HG02973 (cell line): ENCODE results near the gene RSBN1L.
"Not testable (repeated sequence)": the region's sequence is repeated elsewhere in the genome, so short reads cannot be mapped to it uniquely, and the experiment has no call there.

Source experiments
- ATAC-seq: cut with Tn5 transposase; IDR thresholded peaks from one replicate; pipeline ENCODE4 v1.9.1; 2021; ENCODE audit warnings: moderate library complexity; ENCODE audit not compliant: unreplicated experiment

The RSBN1L gene

DNA sequence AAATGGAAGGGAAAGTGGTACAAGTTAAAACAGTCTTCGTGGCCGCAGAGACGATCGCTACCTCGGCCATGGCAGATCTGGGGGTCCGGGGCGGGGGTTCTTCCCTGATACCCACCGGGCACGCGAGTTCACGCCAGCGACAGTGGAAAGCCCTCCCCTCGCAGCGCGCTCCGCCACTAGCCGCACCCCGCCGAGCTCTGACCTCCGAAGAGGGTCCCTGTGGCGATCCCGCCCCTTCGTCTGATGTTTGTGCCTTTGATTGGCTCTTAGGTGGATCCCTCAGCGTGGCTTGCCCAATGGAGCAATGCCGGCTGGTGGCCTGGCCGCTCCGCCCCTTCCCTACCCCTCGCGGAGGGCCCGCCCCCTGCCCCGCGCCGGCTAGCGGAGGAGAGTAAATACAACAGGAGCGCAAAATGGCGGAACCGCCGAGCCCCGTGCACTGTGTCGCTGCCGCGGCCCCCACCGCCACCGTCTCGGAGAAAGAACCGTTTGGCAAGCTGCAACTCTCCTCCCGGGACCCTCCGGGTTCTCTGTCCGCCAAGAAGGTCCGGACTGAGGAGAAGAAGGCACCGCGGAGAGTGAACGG, at the start of gene RSBN1L:
TSS of gene RSBN1L (plus strand) at position 403 of the 586 bp plus-strand sequence. CDS start at position 414, 11 bp downstream.
- ATAC-seq = peak; percentile 94

DNA sequence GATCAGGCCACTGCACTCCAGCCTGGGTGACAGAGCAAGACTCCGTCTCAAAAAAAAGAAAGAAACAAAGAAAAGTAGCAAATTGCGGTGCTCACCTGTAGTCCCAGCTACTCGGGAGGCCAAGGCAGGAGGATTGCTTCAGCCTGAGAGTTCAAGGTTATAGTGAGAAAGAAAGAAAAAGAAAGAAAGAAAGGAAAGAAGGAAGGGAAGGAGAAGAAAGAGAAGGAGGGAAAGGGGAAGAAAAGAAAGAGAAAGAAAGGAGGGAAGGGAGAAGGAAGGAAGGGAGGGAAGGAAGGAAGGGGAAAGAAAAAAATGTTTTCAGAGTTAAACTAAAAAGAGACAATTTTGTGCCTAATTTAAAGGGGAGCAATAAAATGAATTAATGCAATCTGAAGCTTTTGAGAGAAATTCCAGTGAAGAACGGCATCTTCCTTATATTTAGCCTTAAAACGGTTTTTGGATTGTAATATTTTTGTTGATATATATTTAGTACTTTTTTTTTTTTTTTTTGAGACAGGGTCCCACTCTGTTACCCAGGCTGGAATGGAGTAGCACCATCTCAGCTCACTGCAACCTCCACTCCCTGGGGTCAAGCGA, 47.4 kb upstream of the RSBN1L start:
- no peak for ATAC-seq

DNA sequence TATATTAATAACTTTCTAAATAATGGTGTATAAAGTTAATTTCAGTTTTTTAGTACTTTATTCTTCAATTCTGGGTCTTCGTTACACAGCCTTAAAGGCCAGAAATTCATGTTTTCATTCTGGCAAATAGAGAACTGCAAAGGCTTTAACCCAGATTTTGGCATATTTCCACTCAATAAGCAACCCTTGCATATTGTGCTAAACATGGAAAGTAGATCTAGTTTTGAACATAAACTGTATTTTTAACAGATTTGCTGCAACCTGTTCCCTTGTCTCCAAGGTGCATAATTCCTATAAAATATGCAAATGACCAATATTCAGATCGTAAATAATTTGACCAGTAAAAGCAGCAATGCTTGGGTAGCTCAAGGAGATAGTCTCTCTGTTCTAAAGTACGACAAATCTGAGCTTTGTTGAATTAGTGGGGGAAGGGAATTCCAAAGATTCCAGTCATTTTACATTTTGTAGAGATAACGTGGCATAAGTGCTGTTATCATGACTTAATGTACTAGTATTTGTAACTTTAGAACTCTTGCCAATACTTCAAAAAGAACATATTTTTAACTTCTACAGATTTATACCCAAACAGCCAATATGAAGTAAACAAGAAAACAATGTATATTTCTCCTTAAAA, 46.4 kb upstream of the RSBN1L start:
- no peak for ATAC-seq

DNA sequence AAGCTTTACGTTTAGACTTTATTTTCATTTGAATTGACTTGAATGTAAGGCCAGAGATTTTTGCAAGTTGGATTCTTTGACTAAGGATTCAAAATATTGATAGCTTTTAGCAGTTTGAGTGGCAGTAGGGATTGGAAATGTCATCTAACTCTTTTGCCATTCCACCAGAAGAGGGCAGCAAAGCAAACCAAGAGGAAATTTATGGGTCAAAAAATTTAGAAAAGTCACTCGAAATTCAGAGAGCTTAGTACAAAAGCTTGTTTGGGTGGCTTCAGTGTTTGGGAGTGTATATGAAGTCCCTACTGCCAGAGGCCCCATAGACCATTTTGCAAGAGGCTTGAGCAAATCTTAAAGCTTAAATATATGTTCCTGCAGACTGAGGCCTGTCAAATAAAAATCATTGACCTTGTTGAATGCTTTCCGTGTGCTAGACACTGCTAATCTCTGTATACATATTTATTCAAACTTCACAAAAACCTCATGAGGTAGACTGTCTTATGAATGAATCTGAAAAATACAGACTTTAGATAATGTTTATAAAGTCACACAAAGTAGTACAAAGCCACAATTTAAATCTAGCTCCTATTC, 44.6 kb upstream of the RSBN1L start:
- no peak for ATAC-seq

DNA sequence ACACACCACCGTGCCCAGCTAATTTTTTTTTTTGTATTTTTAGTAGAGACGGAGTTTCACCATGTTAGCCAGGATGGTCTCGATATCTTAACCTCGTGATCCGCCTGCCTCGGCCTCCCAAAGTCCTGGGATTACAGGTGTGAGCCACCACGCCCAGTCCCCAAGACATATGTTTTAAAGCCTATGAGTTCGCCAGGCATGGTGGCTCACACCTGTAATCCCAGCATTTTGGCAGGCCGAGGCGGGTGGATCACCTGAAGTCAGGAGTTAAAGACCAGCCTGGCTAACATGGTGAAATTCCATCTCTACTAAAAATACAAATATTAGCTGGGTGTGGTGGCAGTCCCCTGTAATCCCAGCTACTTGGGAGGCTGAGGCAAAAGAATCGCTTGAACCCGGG, 43.4 kb upstream of the RSBN1L start:
- not testable (repeated sequence) for ATAC-seq

DNA sequence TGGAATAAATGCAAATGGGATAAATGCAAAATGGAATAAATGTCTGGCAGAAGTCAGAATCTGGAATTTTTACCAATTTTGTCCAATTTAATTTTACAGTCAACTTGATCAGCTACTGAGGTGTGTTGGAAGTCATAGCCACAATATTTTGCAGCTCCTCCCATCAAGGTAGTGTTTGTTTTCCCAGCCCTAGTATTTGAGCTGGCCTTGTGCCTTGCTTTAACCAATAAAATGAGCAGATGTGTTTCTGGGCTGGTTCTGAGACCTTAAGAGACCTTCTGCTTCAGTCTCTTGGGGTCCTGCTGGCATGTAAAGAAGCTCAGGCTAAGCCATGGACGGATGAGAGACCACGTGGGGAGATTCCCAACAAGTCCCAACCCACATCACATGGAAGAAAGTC, 42.7 kb upstream of the RSBN1L start:
- ATAC-seq = no peak

DNA sequence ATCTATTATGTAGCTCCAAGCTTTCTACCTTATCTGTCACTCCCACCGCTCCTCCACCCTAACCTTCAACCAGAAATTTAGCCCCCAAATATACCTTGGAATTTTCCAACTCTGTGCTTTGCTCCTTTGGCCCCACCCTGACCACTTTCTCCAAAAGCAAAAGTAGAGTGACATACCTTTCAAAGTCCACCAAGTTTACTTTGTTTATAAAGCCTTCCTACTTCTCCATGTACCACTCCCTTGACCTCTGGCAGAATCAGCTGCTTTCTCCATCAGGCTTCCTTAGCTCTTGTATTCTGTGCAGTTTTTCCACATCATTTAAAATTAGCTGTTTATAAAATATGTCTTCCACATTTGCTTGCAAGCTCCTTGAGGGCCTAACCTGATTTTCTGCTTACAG, 40.9 kb upstream of the RSBN1L start:
- no peak for ATAC-seq

DNA sequence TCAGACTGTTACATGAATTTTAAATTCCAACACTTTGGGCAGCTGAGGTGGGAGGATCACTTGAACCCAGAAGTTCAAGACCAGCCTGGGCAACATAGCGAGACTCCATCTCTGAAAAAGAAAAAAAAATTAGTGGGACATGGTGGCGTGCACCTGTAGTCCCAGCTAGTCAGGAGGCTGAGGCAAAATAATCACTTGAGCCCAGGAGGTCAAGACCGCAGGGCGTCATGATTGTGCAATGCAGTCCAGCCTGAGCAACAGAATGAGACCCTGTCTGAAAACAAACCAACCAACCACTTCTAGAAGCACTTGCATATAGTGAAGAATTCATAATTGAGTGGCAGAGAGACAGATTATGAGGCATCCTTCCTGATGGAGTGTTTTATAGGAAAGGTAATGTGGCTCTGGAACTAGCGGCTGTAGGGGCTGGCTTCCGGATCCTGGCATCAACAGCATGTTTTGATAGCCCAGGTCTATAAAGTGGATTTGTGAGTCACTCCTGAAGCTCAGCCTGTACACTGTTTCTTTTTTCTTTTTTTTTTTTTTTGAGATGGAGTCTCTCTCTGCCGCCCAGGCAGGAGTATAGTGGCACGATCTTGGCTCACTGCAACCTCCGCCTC, 40.3 kb upstream of the RSBN1L start:
- ATAC-seq = no peak

DNA sequence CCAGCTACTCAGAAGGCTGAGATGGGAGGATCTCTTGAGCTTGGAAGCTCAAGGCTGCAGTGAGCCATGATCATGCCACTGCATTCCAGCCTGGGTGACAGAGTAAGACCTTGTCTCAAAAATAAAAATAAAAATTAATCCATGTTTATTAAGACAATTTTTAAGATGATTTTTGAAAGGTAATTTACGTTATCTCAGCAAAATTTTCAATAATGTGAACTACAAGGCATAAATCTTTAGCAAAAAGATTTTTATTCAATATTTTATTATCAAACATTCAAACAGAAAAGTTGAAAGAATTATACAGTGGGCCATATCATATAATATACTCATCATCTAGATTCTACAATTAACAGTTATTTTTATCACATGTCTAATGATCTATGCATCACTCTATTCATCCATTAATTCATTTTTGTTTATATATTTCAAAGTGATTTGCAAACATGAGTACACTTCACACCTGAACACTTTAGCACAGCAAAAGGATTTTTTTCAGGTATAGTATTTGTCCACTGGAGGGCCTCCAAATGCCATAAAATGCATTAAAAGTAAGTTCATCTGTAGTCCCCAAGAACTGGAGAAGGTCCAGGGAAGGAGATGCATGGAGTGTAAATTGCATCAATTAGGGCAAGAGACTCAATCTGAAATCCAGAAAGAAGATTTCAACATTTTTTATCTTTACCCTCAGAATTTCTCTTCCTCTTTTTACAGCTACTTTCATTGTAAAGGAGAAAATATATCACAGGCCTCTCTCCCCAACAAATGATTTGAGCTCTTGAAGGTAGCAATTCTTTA, 38.6 kb upstream of the RSBN1L start:
- ATAC-seq = no peak

DNA sequence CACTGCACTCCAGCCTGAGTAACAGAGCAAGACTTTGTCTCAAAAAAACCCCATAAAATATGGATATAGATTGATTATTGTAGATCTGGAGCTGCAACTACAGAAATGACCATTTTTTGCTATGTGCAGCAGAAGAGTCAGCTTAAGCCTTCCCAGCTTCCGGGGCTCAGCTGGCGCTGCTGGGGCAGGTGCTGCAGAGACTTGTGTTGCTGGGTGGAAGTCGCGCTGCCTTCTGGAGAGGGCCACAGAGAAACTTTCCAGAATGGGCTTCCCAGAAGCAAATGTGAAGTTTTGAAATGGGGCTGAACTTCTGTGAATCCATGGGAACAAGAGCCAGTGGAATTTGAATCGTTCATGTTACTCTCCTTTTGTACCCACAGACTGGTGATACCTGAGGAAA, 37.3 kb upstream of the RSBN1L start:
- ATAC-seq = no peak

DNA sequence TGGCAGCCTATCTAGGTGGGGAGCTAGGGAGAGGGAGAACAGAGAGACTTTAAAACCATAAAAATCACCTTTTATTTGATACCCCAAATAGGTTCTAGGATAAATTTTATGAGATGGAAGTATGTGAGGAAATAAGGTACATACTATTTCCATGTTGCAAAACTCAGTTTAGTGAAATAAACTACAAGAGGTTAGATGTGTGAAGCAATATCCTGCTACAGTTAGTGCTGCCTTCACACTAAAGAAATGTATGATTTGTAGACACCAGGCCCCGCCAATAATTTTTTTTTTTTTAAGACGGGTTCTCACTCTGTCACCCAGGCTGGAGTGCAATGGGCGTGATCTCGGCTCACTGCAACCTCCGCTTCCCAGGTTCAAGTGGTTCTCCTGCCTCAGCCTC, 34.4 kb upstream of the RSBN1L start:
- no peak for ATAC-seq

DNA sequence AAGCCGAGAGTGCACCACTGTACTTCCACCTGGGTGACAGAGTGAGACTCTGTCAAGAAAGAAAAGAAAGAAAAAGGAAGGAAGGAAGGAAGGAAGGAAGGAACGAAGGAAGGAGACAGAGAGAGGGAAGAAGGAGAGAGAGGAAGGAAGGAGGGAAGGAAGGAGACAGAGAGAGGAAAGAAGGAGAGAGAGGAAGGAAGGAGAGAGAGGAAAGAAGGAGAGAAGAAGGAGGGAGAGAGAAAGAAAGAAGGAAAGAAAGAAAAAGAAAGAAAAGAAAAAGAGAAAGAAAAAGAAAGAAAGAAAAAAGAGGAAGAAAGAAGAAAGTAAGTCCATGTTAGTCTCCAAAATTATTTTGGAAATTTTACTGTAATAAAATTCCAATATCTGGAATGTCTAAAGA, 33.4 kb upstream of the RSBN1L start:
- no peak for ATAC-seq

DNA sequence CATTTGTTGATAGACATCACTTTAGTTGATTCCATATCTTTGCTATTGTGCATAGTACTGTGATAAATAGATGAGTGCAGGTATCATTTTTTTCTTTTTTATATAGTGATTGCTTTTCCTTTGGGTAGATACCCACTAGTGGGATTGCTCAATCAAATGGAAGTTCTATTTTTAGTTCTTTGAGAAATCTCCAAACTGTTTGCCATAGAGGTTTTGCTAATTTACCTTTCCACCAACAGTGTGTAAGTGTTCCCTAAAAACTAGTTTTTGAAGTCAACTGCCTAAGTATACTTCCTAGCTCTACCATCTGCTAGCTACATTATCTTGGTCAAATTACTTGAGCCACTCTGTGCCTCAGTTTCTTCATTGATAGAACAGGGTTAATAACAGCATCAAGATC, 31.5 kb upstream of the RSBN1L start:
- ATAC-seq = no peak

DNA sequence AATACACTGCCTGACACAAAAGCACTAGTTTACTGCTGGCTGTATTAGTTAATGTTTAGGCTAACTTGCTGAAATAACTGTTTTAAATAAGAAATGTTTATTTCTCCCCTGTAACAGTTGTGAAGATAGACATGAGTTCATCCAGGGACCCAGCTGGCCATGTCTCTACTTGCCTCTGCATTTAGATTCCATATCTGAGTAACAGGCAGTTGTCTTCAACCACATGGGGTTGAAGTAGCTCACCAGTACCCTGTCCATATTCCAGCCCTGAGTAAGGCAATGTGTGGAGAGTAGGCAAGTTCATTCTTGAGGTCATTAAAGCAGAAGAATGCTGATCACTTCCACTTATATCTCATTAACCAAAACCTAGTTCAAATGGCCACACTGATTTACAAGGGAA, 31.1 kb upstream of the RSBN1L start:
- ATAC-seq = no peak

DNA sequence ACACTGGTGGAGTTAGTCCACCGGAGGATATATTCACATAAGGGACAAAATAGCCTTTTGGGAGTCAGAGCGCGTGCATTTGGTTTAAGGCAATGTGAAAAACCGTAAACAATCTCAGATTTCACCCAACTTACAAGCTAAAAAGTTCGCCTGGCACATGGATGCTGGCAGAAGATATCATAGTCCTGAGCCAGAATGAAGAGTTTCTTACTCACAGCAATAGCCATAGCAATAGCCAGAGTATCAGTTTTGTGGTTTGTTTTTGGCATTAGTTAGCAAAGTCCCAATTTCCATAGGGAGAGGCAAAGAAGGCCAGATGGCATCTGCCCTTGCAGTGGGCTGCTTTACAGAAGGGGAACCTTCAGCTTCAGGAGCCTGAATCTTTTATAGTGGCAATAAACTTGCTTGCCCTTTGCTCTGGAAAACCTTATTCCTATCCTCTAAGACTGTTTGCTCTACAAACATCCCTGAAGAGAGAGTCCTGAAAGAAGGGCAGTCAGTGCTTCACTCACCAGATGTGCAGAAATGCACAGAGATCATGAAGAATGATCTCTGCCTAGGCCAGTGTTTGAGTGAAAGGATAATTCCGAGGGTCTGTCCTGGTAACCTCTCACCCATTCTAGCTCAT, 28.7 kb upstream of the RSBN1L start:
- no peak for ATAC-seq

DNA sequence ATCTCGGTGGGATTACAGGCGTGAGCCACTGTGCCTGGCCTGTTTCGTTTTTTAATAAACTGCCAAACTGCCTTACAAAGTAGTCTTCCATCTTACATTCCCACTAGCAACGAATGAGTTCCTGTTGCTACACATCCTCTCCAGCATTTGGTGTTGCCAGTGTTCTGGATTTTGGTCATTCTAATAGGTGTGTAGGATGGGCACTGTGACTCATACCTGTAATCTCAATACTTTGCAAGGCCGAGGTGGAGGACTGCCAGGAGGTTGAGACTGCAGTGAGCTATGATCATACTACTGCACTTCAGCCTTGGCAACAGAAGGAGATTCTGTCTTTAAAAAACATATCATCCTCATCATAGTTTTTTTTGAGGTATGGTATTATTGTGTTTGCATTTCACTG, 21.4 kb upstream of the RSBN1L start:
- ATAC-seq = peak; percentile 79

DNA sequence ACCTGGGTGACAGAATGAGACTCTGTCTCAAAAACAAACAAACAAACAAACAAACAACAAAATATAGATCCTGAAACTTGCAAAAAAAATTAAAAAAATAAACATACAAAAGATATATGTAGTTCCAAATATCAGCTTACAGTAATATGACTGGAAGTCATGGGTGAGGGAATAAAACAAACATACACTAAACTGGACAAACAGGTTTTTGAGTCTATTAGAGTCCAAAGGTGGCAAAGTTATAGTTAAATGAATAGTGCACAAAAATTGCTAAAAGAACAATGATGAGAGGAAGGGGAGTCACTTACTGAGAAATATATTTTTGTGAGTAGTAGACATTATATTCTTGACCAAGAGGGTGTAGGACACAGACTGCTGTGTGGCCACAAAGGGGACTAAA, 16.7 kb upstream of the RSBN1L start:
- ATAC-seq = no peak

DNA sequence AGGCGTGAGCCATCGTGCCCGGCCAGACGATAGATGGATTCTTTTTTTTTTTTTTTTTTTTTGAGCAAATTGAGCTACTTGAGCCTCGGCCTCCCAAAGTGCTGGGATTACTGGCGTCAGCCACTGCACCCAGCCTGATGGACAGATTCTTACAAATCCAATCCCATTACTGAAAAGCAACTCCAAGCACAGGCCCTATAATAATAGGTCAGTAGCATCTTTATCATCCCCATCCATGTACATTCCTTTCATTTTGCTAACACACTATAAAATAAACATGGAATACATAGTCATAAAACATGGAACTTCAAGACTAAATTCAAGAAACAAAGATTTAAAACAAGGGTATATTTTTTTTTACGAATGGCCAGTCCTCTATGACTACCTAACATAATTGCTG, 16.0 kb upstream of the RSBN1L start:
- no peak for ATAC-seq

DNA sequence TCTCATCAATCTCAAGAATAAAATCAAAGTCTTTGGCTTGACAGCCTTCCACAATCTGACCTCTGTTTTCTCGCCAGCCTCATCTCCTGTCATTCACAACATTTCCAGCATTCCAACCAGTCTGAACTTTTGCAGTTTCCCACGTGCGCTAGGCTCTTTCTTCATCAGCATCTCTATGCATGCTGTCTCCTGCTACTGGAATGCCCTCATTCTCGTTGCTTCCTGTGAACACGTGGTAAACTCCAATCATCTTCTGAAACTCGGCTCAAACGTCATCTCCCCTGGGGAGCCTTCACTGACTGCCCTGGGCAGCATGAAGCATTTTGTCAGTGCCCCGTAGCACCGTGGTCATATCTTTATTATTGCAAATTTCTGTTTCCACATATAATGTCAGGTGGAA, 12.2 kb upstream of the RSBN1L start:
- no peak for ATAC-seq

DNA sequence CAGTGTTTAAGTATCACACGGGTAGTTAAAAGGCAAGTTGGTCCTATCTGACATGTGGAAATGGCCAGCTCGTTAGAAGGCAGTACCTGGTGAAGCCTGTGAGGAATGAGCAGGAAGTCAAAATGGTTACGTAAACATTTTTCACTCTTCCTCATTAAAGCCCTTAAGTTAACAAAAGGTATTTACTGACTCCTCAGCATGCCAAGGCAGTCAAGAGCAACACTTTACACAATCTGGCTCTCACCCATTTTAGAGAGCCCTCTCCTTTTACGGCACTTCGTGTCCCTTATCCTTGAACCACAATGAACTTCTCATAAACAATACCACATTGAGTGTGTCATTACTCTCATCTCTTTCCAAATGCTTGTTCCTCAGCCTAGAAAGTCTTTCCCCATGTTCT, 11.0 kb upstream of the RSBN1L start:
- ATAC-seq = no peak
